Activated effector memory CD4-positive, alpha-beta T cell treated with Interleukin-2 at 50 U/mL for 16 hours (primary cell): Measurements from ENCODE around the gene ITM2A.
A peak's percentile ranks its signal among the peaks of the same experiment; 100 is the strongest.

ENCODE experiments used
- DNase-seq: peaks from one replicate; pipeline ENCODE4 v3.0.0-alpha.2; 2020

Gene ITM2A

DNA sequence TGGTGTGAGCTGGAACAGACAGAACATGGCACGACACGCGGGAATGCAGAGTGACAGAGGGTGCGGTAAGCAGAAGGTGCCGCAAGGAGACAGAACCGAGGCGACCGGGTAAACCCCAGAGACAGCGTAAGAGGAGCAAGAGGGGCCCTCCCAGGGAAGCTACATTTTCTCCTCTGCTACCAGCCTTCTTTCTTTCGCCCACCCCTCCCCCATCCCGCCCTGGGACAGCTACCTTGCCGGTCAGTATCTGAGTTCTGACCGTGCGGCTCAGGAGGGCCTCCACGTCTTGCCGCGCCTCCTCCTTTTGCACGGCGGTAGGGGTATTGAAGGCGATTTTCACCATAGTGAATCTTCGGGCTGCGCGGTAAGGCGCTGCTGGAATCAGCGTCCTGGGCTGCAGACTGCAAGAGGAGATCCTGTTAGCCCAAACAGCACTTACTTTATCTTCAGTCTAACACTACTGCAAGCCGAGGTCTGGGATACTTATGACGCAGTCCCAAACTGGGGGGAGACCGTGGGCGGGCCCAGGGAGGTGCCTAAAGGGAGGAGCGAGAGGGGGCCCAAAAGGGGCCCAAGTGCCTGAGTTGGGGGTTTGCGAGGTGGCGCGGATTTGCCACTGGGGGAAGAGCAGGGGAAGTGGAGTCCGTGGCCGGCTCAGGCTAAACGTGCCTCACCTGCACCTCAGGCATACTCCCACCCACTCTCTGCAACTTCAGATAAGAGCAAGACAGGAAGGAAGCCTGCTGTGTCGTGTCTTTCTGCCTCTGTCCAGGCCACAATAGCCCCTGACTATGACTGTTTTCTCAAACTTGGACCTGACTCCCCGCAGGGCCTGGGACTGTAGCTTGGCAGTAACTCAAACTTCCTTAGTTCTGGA lies at the start of gene ITM2A:
TSS of gene ITM2A (minus strand) at position 462 of the 877 bp plus-strand sequence. CDS start at position 343, 119 bp downstream.
- DNase-seq, result peak; percentile 52

DNA sequence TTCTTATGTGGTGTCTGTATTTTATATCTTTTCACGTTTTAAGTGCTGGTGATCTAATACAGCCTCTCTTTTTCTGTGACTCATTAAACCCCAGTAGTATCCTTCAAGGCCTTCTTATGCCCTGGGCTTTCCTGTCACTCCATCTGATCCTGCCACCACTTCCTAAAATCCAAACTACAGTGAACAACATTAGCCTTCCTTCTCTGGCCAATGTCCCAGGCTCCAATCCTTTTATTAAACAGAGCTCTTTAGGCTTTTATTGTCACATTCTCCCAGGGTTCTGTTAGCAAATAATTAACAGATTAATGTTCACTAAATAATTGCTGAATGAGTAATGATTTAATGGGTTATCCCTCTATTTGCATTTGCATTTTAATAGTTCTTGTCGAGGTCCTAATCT lies 47.9 kb upstream of the ITM2A start:
- DNase-seq, result no peak

DNA sequence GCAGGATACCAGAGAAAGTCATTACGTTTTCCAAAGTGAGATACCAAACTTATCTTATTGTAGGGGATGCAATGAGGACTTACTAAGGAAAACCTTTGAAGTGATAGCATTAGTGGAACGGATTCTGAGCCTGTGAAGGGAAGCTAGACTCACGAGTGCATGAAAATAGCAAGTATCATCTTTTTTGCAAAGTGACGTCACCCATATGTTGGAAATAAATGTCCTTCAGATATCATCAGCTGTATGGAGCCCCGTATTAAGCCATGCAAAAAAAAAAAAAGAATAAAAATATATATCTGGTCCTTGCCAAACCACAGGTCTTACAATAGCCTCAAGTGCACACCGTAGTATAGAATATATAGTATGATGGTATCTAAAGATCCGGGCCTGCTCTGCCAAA lies 46.8 kb upstream of the ITM2A start:
- DNase-seq, result no peak

DNA sequence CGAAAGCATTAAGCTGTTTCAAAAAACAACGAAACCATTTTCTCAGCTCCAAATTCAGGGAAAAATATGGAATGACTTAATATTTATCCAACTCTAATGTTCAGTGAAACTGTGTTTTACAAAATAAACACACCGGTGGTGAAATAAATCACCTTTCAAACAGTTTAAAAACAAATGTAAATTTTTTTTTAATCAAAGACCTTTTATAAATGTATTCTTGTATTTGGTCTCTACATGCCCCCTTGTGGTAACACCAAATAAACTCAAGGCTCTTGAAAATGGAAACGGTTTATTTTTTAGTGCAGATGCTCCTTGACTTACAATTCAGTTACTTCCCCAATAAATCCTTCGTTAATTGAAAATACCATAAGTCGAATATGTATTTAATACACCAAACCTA lies 45.8 kb upstream of the ITM2A start:
- DNase-seq, result no peak

DNA sequence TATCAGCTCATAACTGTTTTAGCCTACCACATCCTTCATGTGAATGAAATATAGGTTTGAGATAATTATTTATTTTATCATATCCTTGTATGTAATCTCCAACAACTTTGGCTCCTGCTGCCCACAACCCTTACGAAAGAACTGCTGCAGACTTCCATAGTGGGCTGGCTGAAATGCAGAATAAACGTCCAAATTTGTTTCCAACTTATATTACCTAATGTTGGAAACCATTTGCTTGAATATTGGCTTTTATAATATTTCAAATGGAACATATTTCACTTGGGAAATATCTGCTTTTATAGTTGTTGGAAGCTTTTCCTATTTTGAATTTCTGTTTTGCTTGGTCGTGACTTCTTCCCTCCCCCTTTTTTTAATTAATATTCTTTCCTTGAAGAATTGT lies 45.0 kb upstream of the ITM2A start:
- no peak for DNase-seq

DNA sequence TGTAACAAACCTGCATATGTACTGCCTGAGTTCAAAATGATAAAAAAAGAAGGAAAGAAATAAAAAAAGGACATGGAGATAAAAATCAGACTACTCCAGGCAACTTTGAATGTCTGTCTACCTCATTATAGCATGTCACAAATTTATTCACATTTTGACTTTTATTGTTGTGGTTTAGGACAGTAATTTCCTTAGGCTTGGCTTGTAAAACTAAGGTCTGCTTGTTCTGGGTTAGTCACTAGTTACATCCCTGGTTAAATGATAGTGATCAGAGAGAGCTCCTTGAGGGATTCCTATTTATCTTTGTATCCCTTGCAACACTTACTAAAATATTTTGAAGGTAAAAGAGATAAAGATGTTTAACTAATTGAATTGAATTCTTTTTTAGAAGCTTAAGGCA lies 42.5 kb upstream of the ITM2A start:
- no peak for DNase-seq

DNA sequence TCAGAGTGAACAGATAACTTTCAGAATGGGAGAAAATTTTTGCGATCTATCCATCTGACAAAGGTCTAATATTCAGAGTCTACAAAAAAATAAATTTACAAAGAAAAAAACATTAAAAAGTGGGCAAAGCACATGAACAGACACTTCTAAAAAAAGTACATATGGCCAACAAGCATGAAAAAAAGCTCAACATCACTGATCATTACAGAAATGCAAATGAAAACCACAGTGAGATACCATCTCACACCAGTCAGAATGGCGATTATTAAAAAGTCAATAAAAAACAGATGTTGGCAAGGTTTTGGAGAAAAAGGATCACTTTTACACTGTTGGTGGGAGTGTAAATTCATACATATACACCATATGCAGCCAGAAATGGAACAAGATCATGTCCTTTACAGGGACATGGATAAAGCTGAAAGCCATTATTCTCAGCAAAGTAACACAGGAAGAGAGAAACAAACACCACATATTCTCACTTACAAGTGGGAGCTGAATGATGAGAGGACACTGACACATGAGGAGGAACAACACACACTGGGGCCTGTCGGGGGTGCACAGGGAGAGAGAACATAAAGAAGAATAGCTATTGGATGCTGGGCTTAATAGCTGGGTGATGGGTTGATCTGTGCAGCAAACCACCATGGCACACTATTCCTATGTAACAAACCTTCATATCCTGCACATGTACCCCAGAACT lies 41.6 kb upstream of the ITM2A start:
- DNase-seq, result no peak

DNA sequence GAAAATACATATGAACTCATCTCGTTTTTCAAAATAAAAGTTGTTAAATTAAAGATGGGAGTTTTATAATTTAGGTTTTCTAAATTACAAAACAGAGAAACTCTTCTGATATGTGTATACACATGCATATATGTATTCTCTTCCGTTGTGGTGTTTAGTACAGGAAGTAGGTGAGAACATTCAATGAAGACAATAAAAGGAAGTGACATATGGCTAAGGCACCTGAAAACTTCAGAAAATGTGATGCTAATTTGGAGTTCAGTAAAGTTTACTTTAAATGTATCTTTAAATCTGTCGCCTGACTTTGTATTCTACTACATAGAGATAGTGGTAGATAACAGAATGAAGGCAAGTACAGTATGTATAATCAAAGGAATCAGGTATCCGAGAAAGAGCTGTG lies 33.5 kb upstream of the ITM2A start:
- no peak for DNase-seq

DNA sequence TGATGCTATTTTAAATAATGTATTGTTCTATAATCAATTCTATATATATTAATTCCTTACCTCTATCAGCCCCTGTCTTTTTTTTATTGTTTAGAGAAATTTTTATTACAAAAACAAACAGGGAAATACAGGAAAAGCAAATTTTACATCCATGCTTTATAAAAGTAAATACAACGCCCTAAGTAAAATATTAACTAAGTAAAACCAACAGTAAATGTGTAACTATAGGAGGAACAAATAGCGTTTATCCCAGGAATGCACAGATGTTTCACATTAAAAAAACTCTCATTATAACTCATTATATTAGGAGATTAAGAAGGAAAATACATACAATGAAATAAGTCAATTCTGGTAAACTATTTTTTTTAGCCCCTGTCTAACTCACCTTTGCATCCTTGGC lies 8.2 kb upstream of the ITM2A start:
- DNase-seq, result no peak

DNA sequence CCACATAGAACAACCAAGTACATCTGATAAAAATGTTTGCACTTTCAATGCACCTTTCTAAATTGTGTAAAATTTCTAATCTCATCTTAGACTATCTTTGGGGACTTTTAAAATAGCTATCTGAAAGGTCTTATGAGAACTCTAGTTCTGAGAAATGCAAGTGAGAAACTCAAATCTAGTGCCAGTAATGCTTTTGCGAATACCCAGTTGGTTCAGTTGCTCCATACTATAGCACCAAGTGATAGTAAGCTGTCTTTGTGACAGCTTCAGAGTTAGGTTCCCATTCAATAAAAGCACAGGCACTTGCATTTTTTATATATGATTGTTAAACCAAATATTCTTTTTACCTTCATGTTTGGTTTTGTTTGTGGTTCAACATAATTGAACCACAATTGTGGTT lies 4.5 kb upstream of the ITM2A start:
- DNase-seq, result no peak

DNA sequence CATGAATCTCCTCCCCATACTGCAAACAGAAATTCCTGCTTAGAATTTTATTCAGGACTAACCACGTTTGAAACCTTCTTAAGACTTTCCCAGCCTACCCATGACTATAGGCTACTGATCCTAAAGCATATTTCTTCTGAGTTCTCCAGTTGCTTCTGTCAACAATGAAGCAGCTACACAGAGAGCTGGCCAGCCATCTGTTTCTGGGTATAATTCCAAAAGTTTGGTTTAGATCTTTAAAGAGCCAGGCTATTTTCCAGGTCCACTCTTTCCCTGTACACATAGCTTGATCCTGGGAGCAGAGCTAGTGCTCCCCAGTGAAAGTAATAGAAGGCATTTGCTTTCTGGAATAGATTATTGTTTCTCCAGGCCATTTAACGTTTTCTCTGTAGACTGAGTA lies 4.0 kb upstream of the ITM2A start:
- DNase-seq, result no peak

DNA sequence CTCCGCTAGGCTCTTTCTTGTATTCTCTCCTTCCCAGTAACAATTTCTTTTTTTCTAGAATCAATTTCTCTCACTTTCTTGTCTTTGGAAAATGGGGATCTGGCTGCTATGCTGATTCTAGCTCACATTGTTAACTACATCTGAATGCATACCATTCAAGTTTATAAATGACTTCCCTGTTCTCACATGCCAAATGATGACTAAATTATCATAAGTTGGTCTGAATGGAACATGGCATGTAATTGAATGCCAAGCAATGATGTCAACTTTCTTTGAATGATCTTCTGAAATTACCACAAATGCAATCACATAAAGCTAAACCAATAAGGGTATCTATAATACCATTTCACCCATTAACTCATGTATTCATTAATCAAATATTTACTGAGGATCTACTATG lies 2.7 kb upstream of the ITM2A start:
- DNase-seq, result no peak

DNA sequence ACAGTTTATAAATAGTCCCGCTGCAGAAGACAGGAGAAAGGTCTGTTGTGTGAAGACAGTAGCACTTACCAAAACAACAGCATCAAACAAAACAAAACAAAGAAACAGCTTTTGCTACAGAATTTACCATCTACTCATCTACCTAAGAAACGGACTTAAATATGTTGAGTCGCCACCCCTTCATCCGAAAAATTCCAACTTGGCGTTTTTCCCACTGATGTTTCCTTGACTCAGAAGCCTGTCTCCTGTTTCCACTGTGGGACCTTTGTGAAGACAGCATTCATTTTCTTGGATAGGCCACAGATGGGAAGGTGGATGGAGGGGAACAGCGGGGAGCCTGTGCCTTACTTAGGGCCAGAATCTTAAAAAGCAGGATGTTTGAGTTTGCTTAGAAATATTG lies 1.3 kb upstream of the ITM2A start:
- DNase-seq, result no peak

DNA sequence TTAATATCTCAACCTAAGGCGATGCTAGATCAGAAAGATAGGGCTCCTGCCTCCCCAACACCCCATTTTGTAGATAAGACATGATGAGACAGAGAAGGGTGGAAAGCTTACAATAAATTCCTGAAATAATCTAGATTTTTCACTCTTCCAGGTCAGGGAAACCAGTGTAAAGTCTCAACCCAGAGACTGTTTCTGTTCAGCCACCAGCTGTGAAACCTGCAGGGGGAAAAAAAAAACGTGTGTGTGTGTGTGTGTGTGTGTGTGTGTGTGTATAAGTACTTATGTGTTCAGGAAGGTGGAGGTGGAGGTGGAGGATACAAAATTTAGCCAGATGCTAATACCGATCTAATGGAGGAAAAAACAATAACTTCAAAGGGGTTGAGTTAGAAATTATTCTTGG lies 773 bp upstream of the ITM2A start:
- DNase-seq, result no peak

DNA sequence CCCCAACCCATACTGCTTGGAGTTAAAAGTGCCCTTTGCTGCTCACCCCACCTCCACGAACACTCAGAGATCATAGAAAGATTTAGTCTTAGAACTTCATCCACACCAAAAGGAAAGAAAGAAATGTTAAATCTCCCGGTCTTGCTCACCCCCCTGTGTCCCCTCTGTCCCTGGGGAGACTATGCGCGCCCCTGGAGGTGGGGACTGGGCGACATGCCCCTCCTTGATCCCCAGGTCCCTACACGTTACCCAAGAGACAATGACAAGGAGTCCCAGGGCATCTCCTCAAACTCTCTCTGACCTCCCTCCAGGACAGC lies 620 bp downstream of the ITM2A start:
- DNase-seq, result no peak

DNA sequence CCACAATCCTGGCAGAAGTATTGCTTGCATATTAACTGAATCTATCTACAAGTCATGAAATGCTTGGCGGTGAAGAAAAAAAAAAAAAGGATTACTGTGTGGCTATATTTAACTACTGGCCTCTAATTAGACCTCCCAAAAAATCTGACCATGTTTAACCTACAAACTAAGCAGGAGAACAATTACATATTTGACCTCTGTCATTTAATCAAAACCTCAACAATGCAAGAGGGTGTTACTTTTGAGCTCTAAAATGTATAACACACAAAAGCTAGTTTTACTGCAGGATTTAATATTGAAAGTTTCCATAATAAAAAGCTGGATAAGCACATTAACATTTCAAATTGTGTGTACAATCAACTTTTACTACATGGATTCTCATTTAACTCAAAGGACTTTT lies 1.5 kb downstream of the ITM2A start:
- DNase-seq, result no peak

DNA sequence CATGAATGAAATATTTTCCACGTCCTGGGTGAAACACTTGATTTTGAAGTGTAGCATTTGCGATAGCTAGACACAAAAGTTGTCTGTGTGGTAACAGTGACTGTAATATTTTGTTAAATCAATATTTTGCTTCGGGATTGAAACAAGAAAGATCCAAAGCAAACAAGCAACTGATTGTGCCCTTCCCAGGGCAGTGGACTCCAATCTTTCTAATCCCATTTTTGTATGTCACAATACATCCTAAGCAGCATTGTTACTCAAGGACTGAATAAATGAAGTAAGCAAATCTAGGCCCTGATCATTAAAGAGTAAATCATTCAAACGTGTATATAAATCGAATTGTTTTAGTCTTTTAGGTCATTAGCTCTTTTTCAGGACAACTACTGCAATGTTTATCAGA lies 2.8 kb downstream of the ITM2A start:
- DNase-seq, result no peak

DNA sequence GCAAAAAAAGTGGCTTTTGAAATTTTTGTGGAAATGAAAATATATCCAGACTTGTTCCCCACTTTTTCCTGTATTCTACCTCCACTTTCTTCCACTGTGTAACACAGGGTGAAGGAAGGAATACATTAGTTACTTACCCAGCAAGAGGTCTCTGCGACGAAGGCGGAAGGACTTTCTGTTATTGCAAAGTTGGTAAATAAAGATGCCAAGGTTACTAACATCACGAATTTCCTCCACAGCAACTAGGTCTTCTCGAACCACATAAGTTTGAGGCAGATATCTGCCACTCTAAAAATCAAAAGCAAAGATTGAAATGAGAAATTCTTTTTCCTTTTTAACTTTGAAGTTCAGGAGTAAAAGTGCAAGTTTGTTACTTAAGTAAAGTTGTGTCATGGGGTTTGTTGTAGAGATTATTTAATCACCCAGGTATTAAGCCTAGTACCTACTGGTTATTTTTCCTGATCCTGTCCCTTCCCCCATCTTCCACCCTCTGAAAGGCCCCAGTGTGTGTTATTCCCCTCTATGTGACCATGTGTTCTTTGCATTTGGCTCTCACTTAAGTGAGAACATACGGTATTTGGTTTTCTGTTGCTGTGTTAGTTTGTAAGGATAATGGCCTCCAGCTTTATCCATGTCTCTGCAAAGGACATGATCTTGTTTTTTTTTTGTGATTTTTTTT lies 5.8 kb downstream of the ITM2A start:
- no peak for DNase-seq

DNA sequence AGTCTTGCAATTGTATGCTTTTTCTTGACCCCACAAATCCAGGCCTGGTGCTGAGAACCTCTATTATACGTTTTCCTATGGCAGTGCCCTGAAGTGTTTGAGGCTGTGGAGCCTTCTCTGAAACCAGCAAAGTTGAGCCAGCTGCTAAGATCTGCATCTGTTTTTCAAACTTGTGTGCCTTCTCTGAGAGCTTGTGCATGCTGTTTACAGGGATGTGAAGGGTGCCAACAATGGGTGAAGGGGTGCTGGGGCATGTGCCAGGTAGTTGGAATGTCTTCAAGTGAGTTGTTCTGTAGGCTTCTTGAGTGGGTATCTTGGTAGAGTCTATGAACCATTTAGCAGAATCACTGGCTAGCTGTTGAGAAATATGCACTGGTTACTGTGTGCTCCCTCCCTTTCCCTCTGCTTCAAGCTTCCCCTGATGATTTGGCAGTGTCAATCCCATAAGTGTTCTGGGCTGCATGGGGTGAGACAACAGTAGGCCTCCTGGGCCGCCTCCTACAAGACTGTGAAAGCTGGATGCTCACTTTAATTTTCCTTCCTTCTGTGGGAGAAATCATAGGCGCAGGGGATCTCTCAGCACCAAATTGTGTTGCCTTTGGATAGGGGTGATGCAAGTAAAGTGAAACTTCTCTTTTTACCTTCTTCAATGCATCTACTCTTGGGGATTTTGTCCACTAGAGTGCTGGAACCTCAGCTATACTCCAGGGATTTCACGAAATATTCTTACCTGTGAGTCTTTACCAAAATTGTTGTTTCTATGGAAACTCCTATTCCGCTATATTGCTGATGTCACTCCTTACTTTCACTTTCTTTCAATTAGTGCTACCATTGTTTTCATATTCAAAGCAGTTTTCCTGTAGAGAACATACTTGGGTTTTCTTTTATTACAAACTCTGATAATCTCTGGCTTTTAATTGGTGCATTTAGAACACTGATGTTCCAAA lies 30.0 kb downstream of the ITM2A start:
- DNase-seq, result no peak

DNA sequence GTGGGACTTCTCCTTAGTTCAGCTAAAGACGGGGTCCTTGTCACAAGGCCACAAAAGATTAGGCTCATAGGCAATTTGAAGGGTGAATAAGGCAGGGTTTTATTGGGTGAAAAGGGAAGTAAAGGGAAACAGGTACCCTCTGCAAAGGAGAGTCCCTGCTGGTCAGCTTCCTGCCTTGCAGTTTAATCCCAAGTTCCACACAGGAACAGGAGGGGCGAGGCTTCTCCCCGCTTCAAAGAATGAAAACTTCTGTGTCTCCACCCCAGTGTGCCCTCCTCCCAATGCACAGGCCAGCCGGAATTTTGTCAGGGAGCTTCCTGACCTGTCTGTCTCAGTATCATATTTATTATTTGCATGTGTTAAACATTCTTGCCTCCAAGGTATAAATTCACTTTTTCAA lies 37.1 kb downstream of the ITM2A start:
- DNase-seq, result no peak

DNA sequence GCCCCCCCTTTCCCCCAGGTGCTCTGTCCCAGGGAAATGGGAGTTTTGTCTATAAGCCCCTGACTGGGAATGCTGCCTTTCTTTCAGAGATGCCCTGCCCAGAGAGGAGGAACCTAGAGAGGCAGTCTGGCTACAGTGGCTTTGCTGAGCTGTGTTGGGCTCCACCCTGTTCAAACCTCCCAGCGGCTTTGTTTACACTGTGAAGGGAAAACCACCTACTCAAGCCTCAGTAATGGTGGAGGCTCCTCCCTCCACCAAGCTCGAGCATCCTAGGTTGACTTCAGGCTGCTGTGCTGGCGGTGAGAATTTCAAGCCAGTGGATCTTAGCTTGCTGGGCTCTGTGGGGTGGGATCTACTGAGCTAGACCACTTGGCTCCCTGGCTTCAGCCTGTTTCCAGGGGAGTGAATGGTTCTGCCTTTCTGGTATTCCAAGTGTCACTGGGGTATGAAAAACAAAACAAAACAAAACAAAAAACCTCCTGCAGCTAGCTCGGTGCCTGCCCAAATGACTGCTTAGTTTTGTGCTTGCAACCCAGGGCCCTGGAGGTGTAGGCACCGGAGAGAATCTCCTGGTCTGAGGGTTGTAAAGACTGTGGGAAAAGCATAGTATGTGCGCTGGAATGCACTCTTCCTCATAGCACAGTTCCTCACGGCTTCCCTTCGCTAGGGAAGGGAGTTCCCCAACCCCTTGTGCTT lies 41.7 kb downstream of the ITM2A start:
- DNase-seq, result peak; percentile 36
